DMS 273 (cell line): ENCODE measurements around the gene WWC1.
"Not testable (repeated sequence)": the region's sequence is repeated elsewhere in the genome, so short reads cannot be mapped to it uniquely, and the experiment has no call there.

Experiments used
- DNase-seq: peaks from one replicate; lab custom pipeline; 2025; ENCODE audit not compliant: unreplicated experiment; lab: John Stamatoyannopoulos, UW

The WWC1 gene

GRCh38 chr5:168329302-168329701, 37.9 kb downstream of the WWC1 start:
- DNase-seq: no peak

GRCh38 chr5:168332042-168332441, 40.6 kb downstream of the WWC1 start:
- no peak for DNase-seq

DNA sequence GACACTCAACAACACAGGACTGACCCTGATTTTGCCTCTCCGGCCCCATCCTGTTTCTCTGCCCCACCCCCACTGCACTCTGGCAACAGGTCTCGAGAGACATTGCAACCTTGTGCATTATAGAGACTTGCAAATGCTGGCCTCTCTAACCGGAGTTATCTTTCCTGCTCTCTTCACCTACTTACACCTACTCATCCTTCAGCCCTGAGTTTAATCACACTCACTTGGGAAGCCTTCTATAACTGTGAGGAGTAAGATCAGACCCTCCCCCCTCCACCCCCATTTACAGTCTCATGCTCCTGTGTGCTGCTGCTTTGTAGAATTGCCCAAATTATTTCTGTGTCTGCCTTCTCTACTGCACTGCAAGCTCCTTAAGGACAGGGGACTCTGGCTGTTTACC, 42.8 kb downstream of the WWC1 start:
- no peak for DNase-seq

- no peak for DNase-seq
Measured at GRCh38 chr5:168334695-168335094, 43.2 kb downstream of the WWC1 start.

- DNase-seq: no peak
Measured at GRCh38 chr5:168337361-168337760, 45.9 kb downstream of the WWC1 start.

DNA sequence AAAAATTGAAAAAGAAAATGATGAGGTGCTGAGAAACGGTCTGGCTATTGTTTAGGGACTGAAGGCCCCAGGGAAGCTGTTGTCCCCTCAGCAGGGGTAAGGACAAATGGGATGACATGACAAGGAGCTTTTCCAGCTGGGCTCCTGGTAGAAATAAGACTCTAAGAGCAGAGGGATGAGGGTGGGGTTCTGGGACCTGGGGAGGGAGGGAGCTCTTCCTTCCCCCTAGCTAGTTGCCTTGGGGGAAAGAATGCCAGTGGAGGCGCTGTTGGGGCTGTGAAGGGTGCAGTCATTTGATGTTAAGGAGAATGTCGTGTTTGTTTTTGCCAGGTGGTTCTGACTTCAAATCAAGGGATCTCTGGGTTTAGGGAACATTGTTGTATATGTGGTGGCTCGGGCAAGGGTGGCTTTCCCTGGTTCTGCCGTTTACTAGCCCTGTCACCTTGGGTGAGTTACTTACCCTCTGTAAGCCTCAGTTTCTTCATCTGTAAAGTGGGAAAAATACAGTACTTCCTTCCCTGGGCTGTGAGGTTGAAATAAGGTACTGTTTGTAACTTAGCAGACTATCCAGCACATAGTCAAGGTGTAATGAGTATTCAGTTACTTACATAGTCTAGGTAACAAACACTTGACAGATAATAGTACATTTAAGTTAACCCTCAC, 47.8 kb downstream of the WWC1 start:
- DNase-seq: no peak

DNA sequence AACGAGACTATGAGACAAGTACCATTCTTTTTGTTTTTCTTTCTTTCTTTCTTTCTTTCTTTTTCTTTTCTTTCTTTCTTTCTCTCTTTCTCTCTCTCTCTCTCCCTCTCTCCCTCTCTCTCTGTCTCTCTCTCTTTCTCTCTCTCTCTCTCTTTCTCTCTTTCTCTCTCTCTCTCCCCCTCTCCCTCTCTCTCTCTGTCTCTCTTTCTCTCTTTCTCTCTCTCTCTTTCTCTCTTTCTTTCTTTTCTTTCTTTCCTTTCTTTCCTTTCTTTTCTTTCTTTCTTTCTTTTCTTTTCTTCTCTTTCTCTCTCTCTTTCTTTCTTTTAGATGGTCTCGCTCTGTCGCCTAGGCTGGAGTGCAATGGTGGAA, 48.3 kb downstream of the WWC1 start:
- DNase-seq: not testable (repeated sequence)

DNA sequence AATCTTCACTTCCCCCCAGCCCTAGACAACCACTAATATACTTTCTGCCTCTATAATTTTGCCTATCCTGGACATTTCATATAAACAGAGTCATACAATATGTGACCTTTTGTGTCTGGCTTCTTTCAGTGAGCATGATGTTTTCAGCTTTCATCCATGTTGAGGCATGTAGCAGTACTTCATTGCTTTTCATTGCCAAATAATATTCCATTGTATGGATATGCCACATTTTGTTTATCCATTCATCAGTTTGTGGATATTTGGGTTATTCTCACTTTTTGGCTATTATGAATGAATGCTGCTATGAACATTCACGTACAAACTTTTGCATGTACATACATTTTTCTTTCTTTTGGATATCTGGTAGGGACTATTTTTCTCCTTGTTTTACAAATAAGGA, 49.0 kb downstream of the WWC1 start:
- DNase-seq: no peak

DNA sequence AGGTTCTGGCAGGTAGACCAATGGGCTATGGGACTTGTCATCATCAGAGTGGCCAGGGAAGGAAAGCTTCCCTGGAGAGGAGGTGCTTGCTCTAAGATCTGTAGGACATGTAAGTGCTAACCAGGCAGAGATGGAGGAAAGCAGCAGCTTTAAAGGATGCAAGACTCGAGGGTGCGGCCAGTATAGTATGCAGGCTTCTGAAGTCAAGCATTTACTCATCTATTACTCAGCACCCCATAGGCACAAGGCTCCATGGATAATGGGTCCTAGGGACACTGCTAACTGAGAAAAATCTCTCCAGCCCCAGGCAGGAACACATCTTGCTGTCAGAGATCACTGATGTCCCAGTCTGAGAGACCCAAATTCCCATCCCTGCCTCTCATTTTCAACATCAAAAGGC, 49.7 kb downstream of the WWC1 start:
- no peak for DNase-seq

DNA sequence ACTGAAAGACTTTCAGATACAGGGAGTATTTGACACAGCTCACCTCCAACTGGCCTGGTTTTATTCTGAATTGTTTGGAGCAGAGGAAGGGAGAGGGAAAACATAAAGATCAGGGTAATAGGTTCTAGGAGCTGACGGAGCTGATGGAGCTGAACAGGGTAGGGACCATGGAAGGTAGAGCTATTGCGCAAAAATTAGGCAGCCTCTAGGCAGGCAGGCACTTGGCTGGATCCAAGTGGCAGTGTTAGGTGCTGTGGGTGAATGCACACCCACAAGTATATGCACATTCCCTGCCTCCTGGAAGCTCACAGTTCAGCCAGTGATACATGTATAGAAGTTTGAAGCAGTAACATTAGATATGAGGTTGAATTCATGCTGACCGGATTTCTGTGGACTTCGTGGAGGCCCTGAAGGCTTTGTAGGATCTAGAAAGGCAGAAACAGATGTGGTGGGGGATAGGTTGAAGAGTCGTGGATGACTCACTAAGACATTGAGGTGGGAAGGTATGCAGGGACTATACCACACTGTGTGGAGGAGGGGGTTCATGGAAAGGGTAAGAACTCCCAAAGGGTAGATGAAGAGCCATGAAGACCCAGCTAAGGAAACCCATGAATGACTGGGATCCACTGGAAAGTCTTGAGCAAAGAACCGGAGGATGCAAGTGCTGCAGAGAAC, 50.8 kb downstream of the WWC1 start:
- DNase-seq: no peak

DNA sequence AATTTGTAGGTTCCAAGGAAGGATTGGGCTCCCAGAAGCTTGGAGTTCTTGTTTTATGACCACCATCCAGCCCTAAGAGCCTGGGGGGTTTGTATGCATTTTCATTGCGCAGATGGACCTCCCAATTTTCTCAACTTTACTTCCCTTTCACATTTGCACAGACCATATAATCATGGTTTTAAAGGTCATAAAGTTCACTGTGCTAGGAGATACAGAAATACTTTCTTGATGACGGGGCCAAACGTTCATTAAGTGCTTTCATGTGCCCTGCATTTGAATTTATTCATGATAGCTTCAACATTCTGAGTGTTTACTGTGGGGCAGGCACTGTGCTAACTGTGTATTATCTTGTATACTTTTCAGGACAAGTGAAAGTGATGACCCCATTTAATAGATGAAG, 51.5 kb downstream of the WWC1 start:
- DNase-seq: no peak

GRCh38 chr5:168346417-168346816, 55.0 kb downstream of the WWC1 start:
- no peak for DNase-seq

GRCh38 chr5:168347368-168348083, 56.1 kb downstream of the WWC1 start:
- DNase-seq: no peak

- DNase-seq: no peak
Measured at GRCh38 chr5:168348084-168348414, 56.6 kb downstream of the WWC1 start.

DNA sequence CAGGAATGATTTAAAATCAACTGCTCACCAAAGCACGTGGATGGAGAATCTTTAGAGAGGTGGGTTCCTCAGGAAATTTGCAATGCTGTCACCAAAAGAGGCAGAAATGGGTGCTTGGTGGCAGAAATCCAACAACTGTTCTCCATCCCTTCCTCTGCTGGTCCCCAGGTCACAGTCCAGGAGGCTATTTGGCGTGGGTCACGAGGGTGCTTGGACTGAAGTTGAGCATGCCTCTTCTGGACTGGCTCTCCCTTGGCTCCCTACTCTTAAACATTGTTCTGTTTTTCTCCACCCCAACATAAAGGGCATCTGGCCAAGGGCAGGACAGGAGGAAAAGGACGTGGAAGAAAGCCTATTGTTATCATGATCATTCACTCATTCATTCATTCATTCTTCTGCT, 58.9 kb downstream of the WWC1 start:
- DNase-seq: no peak

DNA sequence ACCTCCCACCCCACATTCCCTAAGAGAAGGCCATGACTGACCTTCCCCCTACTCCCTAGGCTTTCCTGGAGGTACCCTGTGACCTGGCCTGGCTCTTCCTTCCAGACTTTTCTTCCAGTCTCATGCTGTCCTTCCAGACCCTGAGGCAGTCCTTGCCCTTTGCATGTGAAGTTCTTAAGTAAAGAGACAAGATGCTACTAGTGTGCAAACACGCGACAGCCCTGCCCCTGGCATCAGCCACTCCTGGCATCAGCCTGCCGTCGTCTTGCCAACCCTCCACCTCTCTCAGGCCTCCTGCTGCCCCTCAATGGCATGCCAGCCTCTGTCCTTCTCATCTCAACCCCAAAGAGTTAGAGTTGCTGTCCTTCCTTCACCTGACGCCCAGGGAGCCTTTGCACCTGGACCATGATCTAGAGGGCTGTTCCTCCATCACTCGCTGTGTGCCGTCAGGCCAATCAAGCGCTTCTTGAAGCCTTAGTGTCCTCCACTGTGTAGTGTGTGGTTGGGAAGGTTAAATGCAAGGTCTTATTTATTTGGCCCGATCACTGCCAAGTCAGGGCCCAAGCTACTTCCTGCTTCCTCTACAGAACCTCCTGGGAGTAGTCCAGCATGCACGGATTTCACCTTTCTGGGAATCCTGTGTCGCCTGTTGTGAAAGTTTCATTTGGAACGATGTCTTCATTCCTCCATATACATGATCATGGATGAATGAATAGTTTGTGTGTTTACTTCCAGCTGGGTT, 61.9 kb downstream of the WWC1 start:
- DNase-seq: no peak

GRCh38 chr5:168354397-168354796, 63.0 kb downstream of the WWC1 start:
- no peak for DNase-seq

DNA sequence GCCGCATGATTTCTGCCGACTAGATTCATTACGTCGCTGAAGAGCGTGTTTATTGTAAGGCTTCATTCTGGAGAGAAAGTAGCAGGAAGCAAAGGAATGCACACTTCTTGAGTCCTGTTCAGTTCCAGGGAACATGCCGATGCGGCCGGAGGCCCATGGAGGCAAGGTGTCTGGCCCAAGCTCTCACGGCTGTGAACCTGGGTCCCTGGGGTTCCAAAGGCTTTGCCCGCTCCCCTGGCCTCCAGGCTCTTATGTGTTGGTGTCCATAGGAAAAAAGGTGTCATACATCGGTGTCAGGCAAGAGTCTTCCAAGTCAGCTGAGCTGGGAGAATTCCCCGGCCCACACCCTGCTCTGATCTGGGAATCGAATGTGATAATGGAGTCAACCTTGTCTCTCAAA, 64.7 kb downstream of the WWC1 start:
- DNase-seq: no peak

DNA sequence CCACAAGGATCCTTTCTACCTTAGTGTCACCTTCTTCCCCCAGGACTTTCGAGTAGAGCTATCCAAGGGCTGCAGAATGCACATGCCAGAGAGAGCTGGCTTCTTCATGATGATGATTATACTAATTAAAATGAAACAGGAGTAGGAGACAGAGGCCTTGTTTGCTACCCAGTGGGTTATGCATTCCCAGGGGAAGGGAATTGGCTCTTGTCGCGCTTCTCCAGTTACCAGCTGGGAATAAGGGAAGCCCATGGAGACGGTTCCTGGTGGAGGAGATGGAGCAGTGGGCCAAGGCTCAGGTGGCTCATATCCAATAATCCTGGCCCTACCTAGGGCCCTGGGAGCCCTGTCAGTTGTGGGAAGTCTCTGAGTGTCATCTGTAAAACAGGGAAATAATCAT, 65.1 kb downstream of the WWC1 start:
- DNase-seq: peak; percentile 80

GRCh38 chr5:168357876-168358275, 66.4 kb downstream of the WWC1 start:
- no peak for DNase-seq

DNA sequence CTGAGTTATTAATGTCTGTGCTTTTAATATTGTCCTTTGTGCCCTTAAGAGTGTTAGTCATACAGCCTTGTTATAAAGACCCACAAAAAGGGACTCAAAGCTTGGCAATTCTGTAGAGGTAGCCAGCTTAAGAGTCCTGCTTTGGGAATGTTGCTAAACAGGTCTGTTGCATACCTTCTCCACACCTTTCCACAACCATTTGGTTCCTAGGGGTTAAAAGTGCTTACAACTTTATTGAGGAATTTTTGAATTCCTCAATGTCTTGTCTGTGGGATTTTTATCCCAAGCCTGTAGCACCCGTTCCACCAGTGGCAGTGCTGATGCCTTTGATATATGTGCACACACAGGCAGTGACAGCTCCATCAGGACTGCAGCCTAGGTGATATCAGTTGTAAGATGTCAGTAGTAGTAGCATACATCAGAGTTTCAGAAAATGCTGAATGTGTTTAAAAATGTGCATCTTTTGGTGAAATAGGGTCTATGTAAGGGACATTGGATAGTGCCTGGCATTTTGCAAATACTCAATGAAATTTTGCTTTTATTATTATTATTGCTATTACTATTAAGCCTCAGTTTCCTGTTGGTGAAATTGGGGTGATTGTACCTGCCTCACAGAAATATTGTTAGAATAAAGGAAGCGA, 68.5 kb downstream of the WWC1 start:
- no peak for DNase-seq
